Hypothalamus (tissue), 51 donors: Measurements from ENCODE around the gene PMFBP1.

Experiments used
- DNase-seq, 51 donors: peaks; one replicate each; lab custom pipeline; 2025; lab: John Stamatoyannopoulos, UW

PMFBP1 gene

DNA sequence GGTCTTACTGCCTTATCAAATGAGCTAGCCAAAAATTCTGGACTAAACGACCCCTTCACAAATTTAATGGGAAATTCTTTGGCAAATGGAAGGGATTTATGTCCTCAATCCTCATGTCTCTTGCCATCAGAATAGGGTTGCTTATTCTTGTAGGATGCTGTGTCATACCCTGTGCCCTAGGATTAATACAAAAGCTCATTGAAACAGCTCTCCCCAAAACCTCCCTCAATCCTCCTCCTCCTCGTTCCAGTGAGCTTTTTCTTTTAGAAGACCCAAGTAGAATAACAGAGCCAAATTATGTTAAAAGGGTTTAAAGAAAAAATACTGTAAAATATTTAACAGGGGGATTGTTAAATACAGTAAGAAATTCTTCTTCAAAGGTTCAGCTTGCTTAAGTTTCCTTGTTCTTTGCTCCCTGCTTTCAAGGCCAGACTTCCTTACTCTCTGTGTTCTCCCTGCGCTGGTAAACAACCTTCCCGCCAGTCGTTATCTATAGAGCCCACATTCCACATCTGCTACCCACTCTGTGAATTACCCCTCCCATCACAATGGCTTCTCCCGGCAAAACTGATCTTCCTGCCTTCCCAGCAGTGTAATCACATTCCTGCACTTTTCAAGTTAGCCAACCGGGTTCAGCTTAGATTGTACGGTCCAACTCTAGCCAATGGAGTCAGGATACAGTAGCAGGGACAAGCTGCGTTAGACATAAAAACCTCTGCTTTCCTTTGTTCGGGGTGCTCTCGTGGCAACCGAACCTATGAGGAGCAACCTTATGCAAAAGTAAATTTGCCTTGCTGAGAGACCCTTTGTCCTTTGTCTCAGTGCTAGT is 99.2 kb downstream of the PMFBP1 start:
- peak in 11 of 51 donors; percentile 0 to 59 (median 16) for DNase-seq
